ENCODE results near the gene RC3H1. TPM values are rescaled to one million over a fixed set of nuclear protein-coding genes. Genes with fewer than 3 reads are reported as not detected.
A peak's percentile ranks its signal among the peaks of the same experiment; 100 is the strongest.

The RC3H1 gene
- total RNA-seq, 1 donor from 2014 or later, result 9.5 TPM

- TF ChIP-seq, protein P1, sequence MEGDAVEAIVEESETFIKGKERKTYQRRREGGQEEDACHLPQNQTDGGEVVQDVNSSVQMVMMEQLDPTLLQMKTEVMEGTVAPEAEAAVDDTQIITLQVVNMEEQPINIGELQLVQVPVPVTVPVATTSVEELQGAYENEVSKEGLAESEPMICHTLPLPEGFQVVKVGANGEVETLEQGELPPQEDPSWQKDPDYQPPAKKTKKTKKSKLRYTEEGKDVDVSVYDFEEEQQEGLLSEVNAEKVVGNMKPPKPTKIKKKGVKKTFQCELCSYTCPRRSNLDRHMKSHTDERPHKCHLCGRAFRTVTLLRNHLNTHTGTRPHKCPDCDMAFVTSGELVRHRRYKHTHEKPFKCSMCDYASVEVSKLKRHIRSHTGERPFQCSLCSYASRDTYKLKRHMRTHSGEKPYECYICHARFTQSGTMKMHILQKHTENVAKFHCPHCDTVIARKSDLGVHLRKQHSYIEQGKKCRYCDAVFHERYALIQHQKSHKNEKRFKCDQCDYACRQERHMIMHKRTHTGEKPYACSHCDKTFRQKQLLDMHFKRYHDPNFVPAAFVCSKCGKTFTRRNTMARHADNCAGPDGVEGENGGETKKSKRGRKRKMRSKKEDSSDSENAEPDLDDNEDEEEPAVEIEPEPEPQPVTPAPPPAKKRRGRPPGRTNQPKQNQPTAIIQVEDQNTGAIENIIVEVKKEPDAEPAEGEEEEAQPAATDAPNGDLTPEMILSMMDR (conservative IDR thresholded peaks at IDR 0.05; ENCODE audit: low read depth, low read length), result no peak
- DNase-seq (ENCODE audit: low read depth), result no peak
- no peak overlapping the region for H3K4me3 ChIP-seq (ENCODE audit: low read depth, low read length)
Observed at GRCh38 chr1:174039027-174039426, 16.9 kb upstream of the RC3H1 start.

- no peak for DNase-seq (ENCODE audit: low read depth)
- no peak overlapping the region for H3K4me3 ChIP-seq (ENCODE audit: low read depth, low read length)
- TF ChIP-seq, protein P1 (conservative IDR thresholded peaks at IDR 0.05; ENCODE audit: low read depth, low read length), result no peak
Observed at GRCh38 chr1:174036798-174037197, 14.6 kb upstream of the RC3H1 start.

- no peak for DNase-seq (ENCODE audit: low read depth)
- H3K4me3 ChIP-seq (ENCODE audit: low read depth, low read length), result no peak overlapping the region
- TF ChIP-seq, protein P1 (conservative IDR thresholded peaks at IDR 0.05; ENCODE audit: low read depth, low read length), result no peak
Observed at GRCh38 chr1:174036204-174036603, 14.0 kb upstream of the RC3H1 start.

- H3K4me3 ChIP-seq (ENCODE audit: low read depth, low read length), result no peak overlapping the region
- TF ChIP-seq, protein P1 (conservative IDR thresholded peaks at IDR 0.05; ENCODE audit: low read depth, low read length), result no peak
- no peak for DNase-seq (ENCODE audit: low read depth)
Observed at GRCh38 chr1:174032671-174033222, 10.6 kb upstream of the RC3H1 start.

- TF ChIP-seq, protein P1 (conservative IDR thresholded peaks at IDR 0.05; ENCODE audit: low read depth, low read length), result no peak
- no peak for DNase-seq (ENCODE audit: low read depth)
- no peak overlapping the region for H3K4me3 ChIP-seq (ENCODE audit: low read depth, low read length)
Observed at GRCh38 chr1:174031099-174031498, 8.9 kb upstream of the RC3H1 start.

DNA sequence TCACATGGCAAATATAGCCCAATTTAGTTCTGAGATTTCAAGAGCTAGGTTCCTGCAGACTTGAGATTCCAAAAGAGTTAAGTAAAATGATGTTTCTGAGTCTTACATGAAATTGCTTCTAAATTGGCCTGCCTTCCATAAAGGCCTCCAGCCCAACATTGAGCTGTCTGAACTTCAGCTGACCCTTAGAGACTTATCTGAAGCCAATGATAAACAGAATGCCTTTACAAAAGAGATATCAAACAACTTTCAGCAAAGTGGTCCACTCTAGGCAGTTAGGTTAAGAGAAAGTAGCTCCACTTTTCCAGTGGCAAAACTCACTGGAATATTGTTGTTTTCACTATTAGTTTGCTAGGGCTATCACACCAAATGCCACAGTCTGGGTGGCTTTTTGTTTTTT lies 6.3 kb upstream of the RC3H1 start:
- no peak for DNase-seq (ENCODE audit: low read depth)
- TF ChIP-seq, protein P1 (conservative IDR thresholded peaks at IDR 0.05; ENCODE audit: low read depth, low read length), result no peak
- no peak overlapping the region for H3K4me3 ChIP-seq (ENCODE audit: low read depth, low read length)

DNA sequence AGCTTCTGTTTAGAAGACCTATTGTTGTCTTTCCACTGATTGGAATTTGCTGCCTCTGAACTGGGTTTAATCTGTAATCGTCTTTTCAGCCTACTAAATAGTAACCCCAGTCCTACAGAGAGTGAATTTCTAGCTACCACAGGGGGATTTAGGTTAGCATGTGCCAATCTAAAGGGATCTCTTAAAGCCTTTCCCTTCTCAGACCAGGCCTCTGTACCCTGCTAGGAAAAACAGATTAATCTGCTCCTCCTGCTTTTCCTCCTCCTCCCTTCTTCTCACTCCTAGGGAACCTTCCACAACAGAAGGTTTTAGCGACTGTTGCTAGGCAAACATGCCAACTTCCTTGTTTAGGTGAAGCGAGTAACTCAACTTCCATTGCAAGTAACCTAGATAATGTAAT lies 1.3 kb upstream of the RC3H1 start:
- no peak overlapping the region for H3K4me3 ChIP-seq (ENCODE audit: low read depth, low read length)
- peak; percentile 37 for DNase-seq (ENCODE audit: low read depth)
- TF ChIP-seq, protein P1 (conservative IDR thresholded peaks at IDR 0.05; ENCODE audit: low read depth, low read length), result no peak

All from epithelial cell of proximal tubule (primary cell).